Lower leg skin (tissue), 3 donors: ENCODE results near the gene TENT4B.

Experiments used
- CTCF ChIP-seq, 3 donors: fragments of 450-650 bp; IDR thresholded peaks; one replicate each; pipeline ENCODE4 v1.5.1; 2016; ENCODE audit warnings: antibody characterized with exemption in 3 of 3, mild to moderate bottlenecking in 3 of 3, moderate library complexity in 2 of 3
- POLR2A ChIP-seq, 2 donors: fragments of 450-650 bp; IDR thresholded peaks; one replicate each; pipeline ENCODE4 v1.6.1; 2016 to 2017; ENCODE audit warnings: antibody characterized with exemption in 2 of 2, mild to moderate bottlenecking in 1 of 2, moderate library complexity in 1 of 2

- TF ChIP-seq CTCF (IDR thresholded peaks at IDR 0.05) (no peak), POLR2A (IDR thresholded peaks at IDR 0.05) (no peak)
These were observed 100.4 kb downstream of the TENT4B start for GRCh38 chr16:50253514-50253910.
